Measurements from ENCODE around the gene SMAP2. TPM values are rescaled to one million over a fixed set of nuclear protein-coding genes. Genes with fewer than 3 reads are reported as not detected.
"Not testable (repeated sequence)": the region's sequence is repeated elsewhere in the genome, so short reads cannot be mapped to it uniquely, and the experiment has no call there.

The SMAP2 gene
- total RNA-seq, result 10.5 TPM
- long read RNA-seq, transcript SMAP2-202 (10 exons, 2,939 nt), result major isoform, 15 of 17 reads
- long read RNA-seq, partial matches to known transcripts, result 0 of 17 reads
- long read RNA-seq, other reads (novel, unspliced or antisense), result 2 of 17 reads

DNA sequence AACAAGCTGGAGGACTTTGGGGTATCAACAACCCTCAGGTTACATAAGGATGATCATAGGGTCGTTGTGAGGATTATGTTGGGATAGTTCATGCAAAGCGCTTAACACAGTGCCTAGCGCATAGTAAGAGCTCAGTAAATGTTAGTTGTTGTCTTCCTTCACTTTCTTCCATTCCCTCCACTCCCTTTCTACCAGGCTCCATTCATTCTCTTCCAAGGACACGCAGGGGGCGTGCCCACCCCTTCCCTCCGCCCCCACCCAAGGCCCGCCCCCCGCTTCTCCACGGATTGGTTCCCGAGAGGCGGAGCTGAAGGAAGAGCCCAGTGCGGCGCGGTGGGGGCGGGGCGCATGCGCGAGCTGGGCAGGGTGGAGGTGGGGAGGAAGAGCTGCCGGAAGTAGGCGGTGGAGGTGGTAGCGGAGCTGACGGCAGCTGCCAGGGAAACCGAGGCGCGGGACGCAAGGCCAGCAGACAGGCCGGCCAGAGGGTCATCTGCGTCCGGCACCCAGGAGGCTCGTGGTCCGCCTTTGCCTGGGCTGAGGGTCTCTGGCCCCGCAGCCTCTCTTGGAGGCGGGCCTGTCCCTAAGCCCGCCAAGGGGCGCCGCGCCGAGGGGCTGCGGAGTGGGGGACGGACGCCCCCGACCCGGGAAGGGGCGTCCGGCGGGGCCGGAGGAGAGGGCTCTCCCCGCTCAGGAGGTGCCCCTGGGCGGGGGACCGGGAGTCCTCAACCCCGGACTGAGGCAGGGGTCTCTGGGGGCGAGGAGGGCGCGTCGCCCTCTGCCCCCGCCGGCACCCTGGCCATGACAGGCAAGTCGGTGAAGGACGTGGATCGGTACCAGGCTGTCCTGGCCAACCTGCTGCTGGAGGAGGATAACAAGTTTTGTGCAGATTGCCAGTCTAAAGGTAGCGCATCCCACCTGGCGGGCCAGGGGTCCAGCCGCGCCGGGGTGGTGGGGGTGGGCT is at the start of gene SMAP2:
Gene SMAP2 (plus strand): TSS at position 405 of the 961 bp plus-strand sequence. CDS start 394 bp downstream, at position 799.
- intact Hi-C loops (cut with DNase I), result no loop called here
- DNase-seq (ENCODE audit: low spot score), result peak; percentile 99

DNA sequence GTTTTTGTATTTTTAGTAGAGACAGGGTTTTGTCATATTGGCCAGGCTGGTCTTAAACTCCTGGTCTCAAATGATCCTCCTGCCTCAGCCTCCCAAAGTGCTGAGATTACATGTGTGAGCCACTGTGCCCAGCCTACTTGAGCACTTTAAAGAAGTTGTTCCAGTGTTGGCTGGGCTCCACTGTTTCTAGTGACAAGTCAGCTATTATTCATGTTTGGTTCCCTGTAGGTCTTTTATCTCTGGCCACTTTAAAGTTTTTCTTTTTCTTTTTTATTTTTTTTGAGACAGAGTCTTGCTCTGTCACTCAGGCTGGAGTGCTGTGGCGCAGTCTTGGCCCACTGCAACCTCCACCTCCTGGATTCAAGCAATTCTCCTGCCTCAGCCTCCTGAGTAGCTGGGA is 42.1 kb upstream of the SMAP2 start:
- DNase-seq (ENCODE audit: low spot score), result not testable (repeated sequence)
- intact Hi-C loops (cut with DNase I), result loop anchor here (10.0 kb wide), 1 partner anchor 73 kb away; no protein-coding TSS in a partner anchor

DNA sequence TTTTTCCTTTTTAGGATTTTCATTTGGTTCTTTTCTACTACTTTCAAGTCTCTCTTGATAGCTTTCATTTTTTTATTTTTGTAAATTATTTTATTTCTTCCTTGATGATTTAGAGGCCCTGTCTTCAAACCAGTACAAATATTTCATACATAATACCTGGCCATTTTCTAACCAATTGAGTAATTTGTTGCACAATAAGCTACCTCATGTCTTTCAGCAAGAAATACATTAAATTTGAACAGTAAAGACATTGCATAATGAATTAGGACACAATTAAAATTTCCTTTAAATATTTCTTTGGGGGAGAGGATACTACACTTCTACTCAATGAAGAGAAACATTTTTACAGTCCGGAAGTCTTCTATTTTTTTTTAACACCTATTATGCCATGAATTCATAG is 40.8 kb upstream of the SMAP2 start:
- intact Hi-C loops (cut with DNase I), result loop anchor here (10.0 kb wide), 1 partner anchor 72 kb away; no protein-coding TSS in a partner anchor
- no peak for DNase-seq (ENCODE audit: low spot score)

DNA sequence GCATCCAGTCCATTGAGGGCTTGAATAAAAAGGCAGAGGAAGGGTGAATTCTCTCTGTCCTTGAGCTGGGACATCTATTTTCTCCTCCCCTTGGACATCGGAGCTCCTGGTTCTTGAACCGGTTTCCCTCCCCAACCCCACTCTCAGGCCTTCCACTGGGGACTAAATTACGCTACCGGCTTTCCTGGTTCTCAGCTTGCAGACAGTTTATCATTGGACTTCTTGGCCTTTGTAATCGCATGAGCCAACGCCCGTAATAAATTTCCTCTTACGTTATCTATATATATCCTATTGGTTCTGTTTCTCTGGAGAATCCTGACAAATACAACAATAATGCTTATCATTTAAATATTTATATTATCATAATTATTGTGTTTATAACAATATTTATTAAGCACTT is 36.1 kb upstream of the SMAP2 start:
- intact Hi-C loops (cut with DNase I), result loop anchor here (10.0 kb wide), 1 partner anchor 67 kb away; no protein-coding TSS in a partner anchor
- no peak for DNase-seq (ENCODE audit: low spot score)

DNA sequence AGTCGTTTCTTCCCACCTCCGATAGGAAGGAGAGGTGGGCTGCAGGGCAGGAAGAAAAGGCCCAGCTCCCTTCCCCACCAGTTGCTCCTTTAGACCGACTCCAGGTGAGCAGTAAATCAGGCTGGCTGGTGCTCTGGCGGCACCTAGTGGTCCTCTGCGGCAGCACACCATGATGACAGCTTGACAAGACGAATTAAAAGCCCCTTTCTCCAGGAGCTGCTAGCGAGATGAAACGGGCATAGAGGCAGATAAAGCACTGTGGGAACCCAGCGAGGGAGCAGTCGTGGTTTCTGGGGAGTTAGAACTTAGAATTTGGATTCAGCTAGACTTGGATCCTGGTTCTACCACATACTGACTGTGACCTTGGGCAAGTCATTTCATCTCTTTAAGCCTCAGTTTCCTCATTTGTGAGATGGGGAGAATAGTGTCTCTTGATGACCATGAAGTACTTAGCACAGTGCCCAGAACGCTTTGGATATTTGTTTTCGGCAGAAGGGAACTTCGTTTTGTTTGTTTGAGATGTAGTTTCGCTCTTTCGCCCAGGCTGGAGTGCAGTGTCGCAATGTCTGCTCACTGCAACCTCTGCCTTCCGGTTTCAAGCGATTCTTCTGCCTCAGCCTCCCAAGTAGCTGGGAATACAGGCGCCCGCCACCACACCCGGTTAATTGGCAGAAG is 34.6 kb upstream of the SMAP2 start:
- DNase-seq (ENCODE audit: low spot score), result peak; percentile 90
- intact Hi-C loops (cut with DNase I), result loop anchor here (2.0 to 10.0 kb wide), 3 partner anchors 66 to 254 kb away; no protein-coding TSS in a partner anchor

DNA sequence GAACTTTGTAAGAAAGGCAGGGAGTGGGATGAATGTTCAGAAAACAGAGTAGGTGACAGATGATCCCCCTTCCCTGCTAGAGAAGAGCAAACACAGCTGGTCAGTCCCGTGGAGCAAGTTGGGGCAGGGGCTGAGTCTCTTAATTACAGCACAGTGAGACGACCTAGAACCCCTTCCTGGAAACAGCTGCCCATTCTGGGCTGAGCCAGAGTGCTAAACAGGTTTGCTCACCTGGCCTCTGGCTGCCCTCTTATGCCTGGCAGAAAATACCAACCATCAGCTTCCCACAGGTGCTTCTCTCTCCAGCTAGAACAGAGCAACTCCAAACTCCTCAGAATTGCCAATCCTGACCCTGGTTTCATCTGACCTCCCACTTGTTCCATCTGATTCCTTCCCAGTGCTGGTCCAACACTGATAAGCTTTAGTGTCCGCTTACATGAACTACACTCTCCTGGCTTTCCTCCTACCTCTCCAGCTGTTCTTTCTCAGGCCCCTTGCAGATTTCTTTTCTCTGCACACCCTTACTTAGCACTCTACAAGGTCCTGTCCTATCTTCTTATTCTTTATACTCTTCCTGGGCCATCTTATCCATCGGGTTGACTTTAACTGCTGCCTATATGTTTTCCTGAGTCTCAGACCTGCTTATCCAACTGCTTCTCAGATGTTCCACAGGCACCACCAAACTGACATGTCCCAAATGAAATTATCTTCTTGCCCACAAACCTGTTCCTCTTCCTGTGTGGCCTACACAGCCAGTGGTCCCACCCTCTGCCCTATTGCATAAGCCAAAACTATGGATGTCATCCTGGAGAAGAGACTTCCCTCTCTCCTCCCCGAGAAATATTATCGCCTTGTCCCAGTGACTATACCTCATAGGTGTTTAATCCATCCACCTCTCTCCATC is 33.9 kb upstream of the SMAP2 start:
- no peak for DNase-seq (ENCODE audit: low spot score)
- intact Hi-C loops (cut with DNase I), result loop anchor here (2.0 to 10.0 kb wide), 3 partner anchors 65 to 255 kb away; no protein-coding TSS in a partner anchor

DNA sequence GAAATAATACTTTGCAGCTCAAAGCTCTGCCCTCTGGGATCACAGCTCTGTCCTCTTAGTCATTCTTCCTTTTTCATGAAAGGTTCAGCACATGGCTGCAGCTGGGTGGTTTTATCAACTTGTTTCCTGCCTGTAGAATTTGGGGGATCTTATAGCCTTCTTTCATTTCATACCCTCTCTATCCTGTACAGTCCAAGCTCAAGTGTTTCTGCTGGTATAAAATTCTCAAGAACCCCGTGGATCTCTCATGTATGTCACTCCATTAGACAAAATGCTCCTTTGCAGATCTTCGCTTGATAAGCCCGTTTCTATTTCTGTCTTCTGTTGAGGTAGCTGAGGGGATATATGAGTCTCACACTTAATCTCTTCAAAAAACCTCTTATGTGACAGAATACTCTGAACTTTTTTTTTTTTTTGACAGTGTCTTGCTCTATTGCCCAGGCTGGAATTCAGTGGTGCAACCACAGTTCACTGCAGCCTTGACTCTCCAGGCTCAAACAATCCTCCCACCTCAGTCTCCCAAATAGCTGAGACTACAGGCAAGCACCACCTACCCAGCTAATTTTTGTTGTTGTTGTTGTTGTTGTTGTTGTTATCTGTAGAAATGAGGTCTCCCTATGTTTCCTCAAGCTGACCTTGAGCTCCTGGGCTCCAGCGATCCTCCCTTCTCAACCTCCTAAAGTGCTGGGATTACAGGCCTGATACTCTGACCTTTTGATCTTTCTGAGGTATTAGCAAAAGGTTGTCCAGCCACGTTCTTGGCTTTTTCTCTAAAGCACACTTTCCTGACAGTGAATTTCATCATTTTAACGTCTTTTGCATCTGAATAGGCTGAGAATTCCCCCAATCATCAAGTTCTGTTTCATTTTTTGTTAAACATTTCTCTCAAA is 31.8 kb upstream of the SMAP2 start:
- intact Hi-C loops (cut with DNase I), result no loop called here
- DNase-seq (ENCODE audit: low spot score), result no peak

DNA sequence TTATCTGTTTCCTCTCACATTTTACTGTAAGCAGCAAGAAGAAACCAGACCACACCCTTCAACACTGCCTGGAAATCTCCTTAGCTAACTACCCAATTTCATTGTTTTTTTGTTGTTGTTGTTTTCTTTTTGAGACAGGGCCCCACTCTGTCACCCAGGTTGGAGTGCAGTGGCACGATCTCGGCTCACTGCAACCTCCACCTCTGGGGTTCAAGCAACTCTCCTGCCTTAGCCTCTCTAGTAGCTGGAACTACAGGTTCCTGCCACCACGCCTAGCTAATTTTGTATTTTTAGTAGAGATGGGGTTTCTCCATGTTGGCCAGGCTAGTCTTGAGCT is 31.2 kb upstream of the SMAP2 start:
- intact Hi-C loops (cut with DNase I); DNase-seq (ENCODE audit: low spot score): not testable (repeated sequence)

DNA sequence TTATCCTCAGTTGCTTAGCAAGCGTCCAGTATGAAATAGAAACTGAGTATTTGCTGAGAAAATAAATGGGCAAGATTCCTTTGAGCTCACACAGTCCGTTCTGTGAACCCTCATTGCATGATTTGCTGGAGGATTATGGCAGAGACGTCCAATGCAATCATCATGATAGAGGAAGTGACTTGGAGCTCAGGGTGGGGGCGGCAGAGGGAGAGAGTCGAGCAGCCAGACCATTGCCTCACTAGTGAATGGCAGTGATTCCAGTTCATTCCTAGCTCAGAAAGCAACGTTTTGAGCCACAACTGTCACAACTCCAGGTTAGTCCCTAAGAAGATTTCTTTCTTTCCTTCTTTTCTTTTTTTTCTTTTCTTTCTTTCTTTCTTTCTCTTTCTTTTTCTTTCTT is 28.9 kb upstream of the SMAP2 start:
- no peak for DNase-seq (ENCODE audit: low spot score)
- intact Hi-C loops (cut with DNase I), result no loop called here

DNA sequence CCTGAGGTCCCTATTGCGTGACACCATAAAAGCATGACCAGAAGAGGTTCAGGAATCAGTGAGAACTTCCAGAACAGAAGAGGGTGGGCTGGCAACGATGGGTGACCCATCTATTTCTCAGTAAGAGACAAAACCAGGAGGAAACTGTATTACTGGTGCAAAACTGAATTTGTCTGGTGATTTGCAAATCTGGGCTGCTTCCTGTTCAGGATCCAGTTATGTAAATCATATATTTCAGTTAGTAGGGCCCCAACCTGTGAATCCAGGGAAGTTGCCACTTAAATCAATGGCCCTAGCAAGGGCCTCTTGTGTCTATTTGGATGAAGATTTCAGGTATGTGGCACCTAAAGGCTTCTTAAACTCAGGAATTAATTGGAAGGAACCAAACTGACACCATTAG is 23.1 kb upstream of the SMAP2 start:
- no peak for DNase-seq (ENCODE audit: low spot score)
- intact Hi-C loops (cut with DNase I), result no loop called here

DNA sequence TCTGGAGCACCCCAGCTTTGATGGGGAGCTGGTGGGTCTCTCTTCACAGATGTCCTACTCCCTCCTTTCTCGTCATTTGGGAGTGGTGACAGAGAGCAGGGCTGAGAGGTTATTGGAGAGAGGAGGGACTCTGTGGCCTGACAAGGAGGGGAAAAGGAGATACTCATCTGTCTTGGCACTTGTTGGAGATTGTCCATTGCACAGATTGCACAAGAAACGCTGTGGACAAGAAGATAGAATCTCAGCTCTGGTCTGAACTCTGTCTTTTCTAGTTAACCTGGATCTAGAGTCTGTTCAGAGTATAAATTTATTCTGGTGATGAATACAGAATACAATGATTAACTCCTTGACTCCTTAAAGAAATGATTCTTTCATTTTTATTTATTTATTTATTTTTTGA is 22.4 kb upstream of the SMAP2 start:
- intact Hi-C loops (cut with DNase I), result no loop called here

DNA sequence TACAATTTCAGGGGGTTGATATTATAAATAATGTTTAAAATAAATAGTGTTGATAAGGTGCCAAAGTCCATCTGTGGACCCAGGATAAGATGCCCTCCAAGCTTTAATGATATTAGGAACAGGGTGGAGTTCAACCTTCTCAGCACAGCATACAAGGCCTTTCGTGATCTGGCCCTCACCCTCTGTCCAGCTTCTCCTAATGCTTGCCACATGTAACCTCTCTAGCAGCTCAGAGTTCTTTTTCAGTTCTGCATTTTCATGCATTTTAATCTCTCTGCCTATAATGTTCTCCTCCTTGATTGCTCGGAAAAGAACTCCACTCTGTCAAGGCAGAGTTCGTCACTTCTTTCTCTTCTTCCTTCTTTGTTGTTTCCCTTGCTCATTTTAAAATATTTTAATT is 21.4 kb upstream of the SMAP2 start:
- intact Hi-C loops (cut with DNase I), result no loop called here
- DNase-seq (ENCODE audit: low spot score), result no peak

More for the DNA sequence above, 22.4 kb upstream of the SMAP2 start:
- DNase-seq (ENCODE audit: low spot score), result no peak

DNA sequence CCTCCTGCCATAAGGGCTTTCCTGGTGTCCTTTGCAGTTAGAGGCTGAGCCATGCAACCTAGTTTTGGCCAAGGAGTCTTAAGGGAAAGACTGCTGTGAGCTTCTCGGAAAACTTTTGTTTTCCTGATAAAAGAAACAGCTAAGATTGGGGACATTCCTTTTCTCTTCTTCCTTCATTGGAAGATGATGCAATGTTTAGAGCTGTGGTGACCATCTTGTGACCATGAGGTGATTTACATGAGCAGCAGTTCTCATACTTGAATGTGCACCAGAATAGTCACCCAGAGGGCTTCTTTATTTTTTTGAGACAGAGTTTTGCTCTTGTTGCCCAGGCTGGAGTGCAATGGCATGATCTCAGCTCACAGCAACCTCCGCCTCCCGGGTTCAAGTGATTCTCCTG is 20.4 kb upstream of the SMAP2 start:
- no peak for DNase-seq (ENCODE audit: low spot score)
- intact Hi-C loops (cut with DNase I), result no loop called here

DNA sequence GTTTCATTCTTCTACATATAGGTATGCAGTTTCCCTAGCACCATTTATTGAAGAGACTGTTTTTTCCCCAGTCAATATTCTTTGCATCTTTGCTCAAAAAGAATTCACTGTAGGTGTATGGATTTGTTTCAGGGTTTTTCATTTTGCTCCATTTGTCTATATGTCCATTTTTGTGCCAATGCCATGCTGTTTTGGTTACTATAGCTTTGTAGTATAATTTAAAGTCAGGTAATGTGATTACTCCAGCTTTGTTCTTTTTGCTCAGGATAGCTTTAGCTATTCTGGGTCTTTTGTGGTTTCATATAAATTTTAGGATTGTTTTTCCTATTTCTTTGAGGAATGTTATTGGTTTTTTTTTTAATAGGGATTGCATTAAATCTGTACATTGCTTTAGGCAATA is 15.9 kb upstream of the SMAP2 start:
- DNase-seq (ENCODE audit: low spot score), result no peak
- intact Hi-C loops (cut with DNase I), result no loop called here

DNA sequence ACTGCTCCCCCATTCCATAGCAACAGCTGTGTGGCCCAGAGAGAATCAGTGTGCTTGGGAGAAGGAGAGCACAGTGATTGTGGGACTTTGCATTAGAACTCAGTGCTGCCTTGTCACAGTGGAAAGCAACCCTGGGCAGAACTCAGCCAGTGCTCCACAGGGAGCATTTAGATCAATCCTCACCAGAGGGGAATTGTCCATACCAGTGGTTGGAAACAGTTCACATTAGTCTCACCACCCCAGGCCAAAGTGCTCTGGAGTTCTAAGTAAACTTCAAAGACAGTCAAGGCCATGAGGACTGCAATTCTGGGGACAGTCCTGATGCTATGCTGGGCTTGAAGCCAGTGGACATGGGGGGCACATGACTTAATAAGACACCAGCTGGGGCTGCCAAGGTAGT is 12.9 kb upstream of the SMAP2 start:
- intact Hi-C loops (cut with DNase I), result no loop called here

DNA sequence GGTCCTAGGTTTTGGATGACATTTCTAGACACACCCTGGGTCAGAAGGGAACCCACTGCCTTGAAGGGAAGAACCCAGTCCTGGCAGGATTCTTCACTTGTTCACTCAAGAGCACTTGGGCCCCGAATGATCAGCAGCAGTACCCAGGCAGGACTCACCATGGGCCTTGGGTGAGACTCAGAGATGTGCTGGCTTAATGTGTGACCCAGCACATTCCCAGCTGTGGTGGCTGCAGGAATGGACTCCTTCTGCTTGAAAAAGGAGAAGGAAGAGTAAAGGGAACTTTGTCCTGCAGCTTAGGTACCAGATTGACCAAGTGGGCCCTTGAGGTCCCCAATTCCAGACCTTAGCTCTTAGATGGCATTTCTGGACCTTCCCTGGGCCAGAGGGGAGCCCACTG is 12.3 kb upstream of the SMAP2 start:
- no peak for DNase-seq (ENCODE audit: low spot score)
- intact Hi-C loops (cut with DNase I), result no loop called here

More for the DNA sequence above, 12.9 kb upstream of the SMAP2 start:
- DNase-seq (ENCODE audit: low spot score), result no peak

DNA sequence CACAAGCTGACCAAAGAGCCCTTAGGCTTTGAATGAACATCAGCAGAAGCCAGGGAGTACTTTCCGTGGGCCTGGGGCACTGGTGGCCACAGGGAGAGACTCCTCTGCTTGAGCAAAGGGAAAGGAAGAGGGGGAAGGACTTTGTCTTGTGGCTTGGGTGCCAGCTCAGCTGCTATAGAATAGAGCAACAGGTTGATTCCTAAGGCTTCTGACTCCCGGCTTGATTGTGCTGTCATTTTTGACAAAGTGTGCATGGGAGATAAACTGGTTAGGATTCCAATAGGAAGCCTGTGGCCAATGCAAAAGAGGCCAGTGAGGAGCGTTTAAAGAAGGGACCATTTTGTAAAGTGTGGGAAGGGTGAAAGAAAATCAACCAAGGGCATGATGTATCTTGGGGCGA is 11.9 kb upstream of the SMAP2 start:
- no peak for DNase-seq (ENCODE audit: low spot score)
- intact Hi-C loops (cut with DNase I), result no loop called here

DNA sequence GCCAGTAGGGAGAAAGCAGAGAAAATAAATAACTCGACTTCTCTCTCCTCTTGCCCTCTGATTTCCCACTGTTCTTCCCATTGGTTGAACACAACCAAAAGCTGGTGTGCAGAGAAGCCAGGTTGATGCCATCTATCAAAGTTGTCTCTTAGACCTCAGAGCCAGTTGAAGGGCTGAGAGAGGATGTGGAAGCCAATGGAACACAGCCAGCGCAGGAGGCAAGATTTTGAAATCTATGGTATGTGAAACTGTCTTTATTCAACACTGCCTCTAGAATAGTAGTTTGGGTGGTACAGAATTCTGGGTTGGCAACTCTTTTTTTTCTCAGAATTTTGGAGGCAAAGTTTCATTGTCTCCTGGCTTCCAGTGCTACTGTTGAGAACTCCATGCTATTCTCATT is 11.3 kb upstream of the SMAP2 start:
- intact Hi-C loops (cut with DNase I), result no loop called here
- DNase-seq (ENCODE audit: low spot score), result no peak
